CD14-positive monocyte (primary cell): ENCODE results near the gene ERO1B. TPM values are rescaled to one million over a fixed set of nuclear protein-coding genes. Genes with fewer than 3 reads are reported as not detected.

ENCODE experiments used
- DNase-seq, 3 donors: peaks; one replicate each; pipeline ENCODE4 v3.0.0-alpha.2; 2011 to 2022
- H2AFZ ChIP-seq: 2 replicates; pipeline ENCODE4 v1.6.0; 2012; ENCODE audit warnings: mild to moderate bottlenecking, low read depth, low read length, inconsistent platforms; ENCODE audit not compliant: insufficient read depth, poor library complexity, severe bottlenecking
- H3K27ac ChIP-seq, 2 donors: 1 replicate in 1 of 2; 2 replicates in 1 of 2; pipeline ENCODE4 v1.5.1; 2012 to 2013; ENCODE audit warnings: low read length in 2 of 2, control low read depth in 1 of 2, inconsistent platforms in 1 of 2, low read depth in 1 of 2, mild to moderate bottlenecking in 1 of 2
- H3K27me3 ChIP-seq, 2 donors: one replicate each; pipeline versions ENCODE4 v1.6.0 to v1.6.1; 2011 to 2013; ENCODE audit warnings: low read length in 2 of 2; ENCODE audit not compliant: control insufficient read depth in 2 of 2, insufficient read depth in 2 of 2
- H3K36me3 ChIP-seq, 2 donors: replicated peaks in 1 of 2; 1 replicate in 1 of 2; 2 replicates in 1 of 2; pipeline versions ENCODE4 v1.5.1 to v1.6.1; 2012 to 2013; ENCODE audit warnings: low read length in 2 of 2, control low read depth in 1 of 2, inconsistent platforms in 1 of 2, mild to moderate bottlenecking in 1 of 2; ENCODE audit not compliant: insufficient read depth in 2 of 2, control insufficient read depth in 1 of 2
- H3K4me1 ChIP-seq, 2 donors: 1 replicate in 1 of 2; 2 replicates in 1 of 2; pipeline versions ENCODE4 v1.5.1 to v1.6.1; 2012 to 2013; ENCODE audit warnings: low read length in 2 of 2, control low read depth in 1 of 2, inconsistent platforms in 1 of 2, mild to moderate bottlenecking in 1 of 2, moderate library complexity in 1 of 2; ENCODE audit not compliant: insufficient read depth in 2 of 2, control insufficient read depth in 1 of 2
- H3K4me2 ChIP-seq: replicated peaks from 2 replicates; pipeline ENCODE3; 2012; ENCODE audit warnings: low read length, moderate library complexity, mild to moderate bottlenecking; ENCODE audit not compliant: poor library complexity, severe bottlenecking; ENCODE audit errors: extremely low read depth
- H3K4me3 ChIP-seq, 3 experiments: fragments of 200-600 bp in 1 of 3; sonication (generic) in 1 of 3; replicated peaks in 1 of 3; 1 replicate in 2 of 3; 2 replicates in 1 of 3; pipeline ENCODE4 v1.5.1; 2011 to 2013; ENCODE audit warnings: low read length in 3 of 3, mild to moderate bottlenecking in 3 of 3, control low read depth in 2 of 3, low read depth in 2 of 3, inconsistent platforms in 1 of 3, moderate library complexity in 1 of 3
- H3K79me2 ChIP-seq: 2 replicates; pipeline ENCODE4 v1.6.0; 2012; ENCODE audit warnings: mild to moderate bottlenecking, control low read depth, inconsistent platforms, low read length, moderate library complexity; ENCODE audit not compliant: insufficient read depth
- H3K9ac ChIP-seq: 2 replicates; pipeline ENCODE4 v1.6.0; 2017; ENCODE audit warnings: low read length, mild to moderate bottlenecking; ENCODE audit not compliant: insufficient read depth, poor library complexity, severe bottlenecking
- H3K9me3 ChIP-seq, 2 donors: replicated peaks in 1 of 2; 1 replicate in 1 of 2; 2 replicates in 1 of 2; pipeline versions ENCODE4 v1.5.1 to v1.6.1; 2012 to 2013; ENCODE audit warnings: low read length in 2 of 2, control low read depth in 1 of 2; ENCODE audit not compliant: control insufficient read depth in 1 of 2, insufficient read depth in 1 of 2
- H4K20me1 ChIP-seq: 2 replicates; pipeline ENCODE4 v1.6.0; 2012; ENCODE audit warnings: mild to moderate bottlenecking, low read length, control low read depth, moderate library complexity; ENCODE audit not compliant: insufficient read depth
- H3K27ac Mint-ChIP-seq, 7 donors: one replicate each; pipeline ENCODE4 v1.8.0; 2020; ENCODE audit warnings: mild to moderate bottlenecking in 7 of 7, mixed read lengths in 7 of 7, moderate library complexity in 6 of 7, inconsistent platforms in 2 of 7
- H3K27me3 Mint-ChIP-seq, 3 donors: one replicate each; pipeline ENCODE4 v1.8.0; 2021 to 2022; ENCODE audit warnings: low read depth in 3 of 3, mild to moderate bottlenecking in 3 of 3, mixed read lengths in 3 of 3, moderate library complexity in 3 of 3, inconsistent platforms in 1 of 3
- H3K36me3 Mint-ChIP-seq, 2 donors: one replicate each; pipeline ENCODE4 v1.8.0; 2020; ENCODE audit warnings: mixed read lengths in 2 of 2, inconsistent platforms in 1 of 2, mild to moderate bottlenecking in 1 of 2
- H3K4me1 Mint-ChIP-seq: one replicate; pipeline ENCODE4 v1.8.0; 2020; ENCODE audit warnings: mild to moderate bottlenecking, mixed read lengths
- H3K4me3 Mint-ChIP-seq, 2 donors: one replicate each; pipeline ENCODE4 v1.8.0; 2020; ENCODE audit warnings: mild to moderate bottlenecking in 2 of 2, mixed read lengths in 2 of 2, moderate library complexity in 1 of 2
- H3K9me3 Mint-ChIP-seq, 7 donors: one replicate each; pipeline ENCODE4 v1.8.0; 2020 to 2022; ENCODE audit warnings: mixed read lengths in 7 of 7, mild to moderate bottlenecking in 6 of 7, moderate library complexity in 6 of 7, inconsistent platforms in 2 of 7
- WGBS: methylation state at CpG from one replicate; pipeline ENCODE4 v1.1.5; 2013; ENCODE audit warnings: missing lambda C conversion rate; ENCODE audit not compliant: insufficient coverage; 5-methylcytosine and 5-hydroxymethylcytosine counted together
- intact Hi-C, 2 donors: fragments of 100-400 bp; cut with micrococcal nuclease; formaldehyde crosslinking; loops; one replicate each; pipeline versions ENCODE4 v1.15.0 to v1.15.1; 2023
- polyA plus RNA-seq, 3 donors: library from polyadenylated mRNA; depleted of rRNA in 1 of 3; unstranded in 2 of 3; stranded (reverse) in 1 of 3; fragments of 300-500 nt in 2 of 3; fragments of >200 nt in 1 of 3; fragmentation: Illumina TruSeq in 2 of 3; gene quantifications; 1 replicate in 2 of 3; 2 replicates in 1 of 3; pipeline ENCODE4 v1.2.3, GENCODE V29; 2012 to 2021
- TF ChIP-seq, protein P1 (sequence below): fragments of 200-600 bp; IDR thresholded peaks from one replicate; pipeline ENCODE4 v1.8.0; 2022; ENCODE audit warnings: antibody characterized with exemption, mild to moderate bottlenecking

The ERO1B gene
- polyA plus RNA-seq, 3 donors: 2.7 to 4.2 (median 3.2) TPM

DNA sequence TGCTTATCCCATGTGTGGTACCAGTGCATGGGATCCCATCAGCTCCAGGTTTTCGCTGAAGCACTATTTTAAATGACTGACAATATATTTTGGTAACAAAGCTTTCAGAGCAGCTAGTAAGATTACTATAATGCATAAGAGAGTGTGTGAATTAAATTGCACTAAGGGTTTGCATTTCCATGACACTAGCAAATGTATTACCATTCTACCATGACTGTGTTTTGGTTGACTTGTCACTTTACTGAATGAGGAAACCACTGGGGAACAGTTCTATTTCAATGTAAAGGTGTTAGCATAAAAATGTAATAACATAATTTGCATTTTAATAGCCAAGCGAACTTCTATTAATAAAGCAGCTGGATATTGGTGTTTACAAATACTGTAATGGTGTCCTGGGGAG, 31.7 kb upstream of the ERO1B start:
- H3K27me3 Mint-ChIP-seq: peaks cover 0 to 2% (median 2%) of the 10 kb centered on the region in 3 donors
- H2AFZ ChIP-seq: no peak overlapping the region
- no peak overlapping the region for H3K9ac ChIP-seq
- H3K4me3 ChIP-seq: no peak overlapping the region
- H3K27ac Mint-ChIP-seq: no peak overlapping the region
- no peaks in the 10 kb centered on the region for H3K79me2 ChIP-seq
- no peaks in the 10 kb centered on the region for H4K20me1 ChIP-seq
- H3K9me3 ChIP-seq: no peaks in the 10 kb centered on the region
- H3K4me3 Mint-ChIP-seq: no peak overlapping the region
- no peak overlapping the region for H3K4me2 ChIP-seq
- no peak overlapping the region for H3K27ac ChIP-seq
- H3K36me3 ChIP-seq: no peaks in the 10 kb centered on the region
- no peaks in the 10 kb centered on the region for H3K4me1 ChIP-seq
- H3K4me1 Mint-ChIP-seq: no peaks in the 10 kb centered on the region
- intact Hi-C loops: no loop called here
- no peaks in the 10 kb centered on the region for H3K36me3 Mint-ChIP-seq
- no peak for DNase-seq
- WGBS: no CpG with 5 or more reads among the region's 2 CpGs
- no peaks in the 10 kb centered on the region for H3K9me3 Mint-ChIP-seq
- TF ChIP-seq, protein P1, sequence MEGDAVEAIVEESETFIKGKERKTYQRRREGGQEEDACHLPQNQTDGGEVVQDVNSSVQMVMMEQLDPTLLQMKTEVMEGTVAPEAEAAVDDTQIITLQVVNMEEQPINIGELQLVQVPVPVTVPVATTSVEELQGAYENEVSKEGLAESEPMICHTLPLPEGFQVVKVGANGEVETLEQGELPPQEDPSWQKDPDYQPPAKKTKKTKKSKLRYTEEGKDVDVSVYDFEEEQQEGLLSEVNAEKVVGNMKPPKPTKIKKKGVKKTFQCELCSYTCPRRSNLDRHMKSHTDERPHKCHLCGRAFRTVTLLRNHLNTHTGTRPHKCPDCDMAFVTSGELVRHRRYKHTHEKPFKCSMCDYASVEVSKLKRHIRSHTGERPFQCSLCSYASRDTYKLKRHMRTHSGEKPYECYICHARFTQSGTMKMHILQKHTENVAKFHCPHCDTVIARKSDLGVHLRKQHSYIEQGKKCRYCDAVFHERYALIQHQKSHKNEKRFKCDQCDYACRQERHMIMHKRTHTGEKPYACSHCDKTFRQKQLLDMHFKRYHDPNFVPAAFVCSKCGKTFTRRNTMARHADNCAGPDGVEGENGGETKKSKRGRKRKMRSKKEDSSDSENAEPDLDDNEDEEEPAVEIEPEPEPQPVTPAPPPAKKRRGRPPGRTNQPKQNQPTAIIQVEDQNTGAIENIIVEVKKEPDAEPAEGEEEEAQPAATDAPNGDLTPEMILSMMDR: no peak
- H3K27me3 ChIP-seq: no peaks in the 10 kb centered on the region

DNA sequence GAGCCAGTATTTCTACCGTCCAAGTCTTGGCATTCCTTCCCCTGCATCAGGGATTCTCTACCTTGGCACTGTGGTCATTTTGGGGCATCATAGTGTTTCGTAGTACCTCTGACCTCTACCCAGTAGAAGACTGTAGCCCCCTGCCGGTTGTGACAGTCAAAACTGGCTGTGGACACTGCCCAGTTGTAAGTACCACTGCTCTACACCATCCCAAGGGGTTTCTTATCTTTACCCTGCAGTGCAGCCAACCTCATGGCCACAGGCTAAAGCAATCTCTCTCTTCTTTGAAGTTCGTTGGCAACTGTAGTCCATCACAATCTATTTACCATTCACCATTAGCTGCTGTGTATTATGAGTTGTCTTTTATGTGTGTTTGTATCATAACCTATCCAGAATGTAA, 29.3 kb upstream of the ERO1B start:
- Histone ChIP-seq H3K36me3 (no peaks in the 10 kb centered on the region), H3K27me3 (no peaks in the 10 kb centered on the region)
- WGBS: 92% methylated on average over 2 of the region's 4 CpGs

More for the DNA sequence above, 29.3 kb upstream of the ERO1B start:
- intact Hi-C loops: no loop called here
- H3K9ac ChIP-seq: no peak overlapping the region
- H3K79me2 ChIP-seq: no peaks in the 10 kb centered on the region
- Mint-ChIP-seq H3K27ac (no peak overlapping the region), H3K27me3 (peaks cover 0 to 2% (median 2%) of the 10 kb centered on the region in 3 donors), H3K4me3 (no peak overlapping the region), H3K9me3 (no peaks in the 10 kb centered on the region), H3K4me1 (no peaks in the 10 kb centered on the region), H3K36me3 (no peaks in the 10 kb centered on the region)
- H3K9me3 ChIP-seq: no peaks in the 10 kb centered on the region
- TF ChIP-seq, protein P1: no peak
- DNase-seq: no peak
- H4K20me1 ChIP-seq: no peaks in the 10 kb centered on the region
- H3K4me3 ChIP-seq: no peak overlapping the region
- H2AFZ ChIP-seq: no peak overlapping the region
- no peak overlapping the region for H3K4me2 ChIP-seq
- H3K27ac ChIP-seq: no peak overlapping the region
- H3K4me1 ChIP-seq: no peaks in the 10 kb centered on the region
